ENCODE results near the gene SMC5. TPM values are rescaled to one million over a fixed set of nuclear protein-coding genes. Genes with fewer than 3 reads are reported as not detected.

Gene SMC5
- total and polyA plus RNA-seq, 2 of the 13 experiments (the other 11 are each of a cell fraction or from before 2014, with no cell fraction given) = 7.2 to 26.7 TPM

GRCh38 chr9:70257991-70258691 is 637 bp upstream of the SMC5 start (continued):
- TF ChIP-seq RERE (CRISPR knock-in tag; IDR thresholded peaks at IDR 0.05; ENCODE audit: low read depth) = no peak
- TF ChIP-seq ZNF615 (CRISPR knock-in tag; IDR thresholded peaks at IDR 0.05; ENCODE audit: borderline replicate concordance) = peak; percentile 83; the same call in 1 of the 2 replicates
- TF ChIP-seq ZXDC (CRISPR knock-in tag; IDR thresholded peaks at IDR 0.05) = no peak
- no peak for TF ChIP-seq ZMAT3 (CRISPR knock-in tag; conservative IDR thresholded peaks at IDR 0.05)
- TF ChIP-seq ZBTB42 (CRISPR knock-in tag; IDR thresholded peaks at IDR 0.05) = peak; percentile 63; the same call in 1 of the 2 replicates
- no peak for TF ChIP-seq USF2 (IDR thresholded peaks at IDR 0.05; ENCODE audit: low read depth, low read length)
- TF ChIP-seq USF2 (CRISPR knock-in tag; IDR thresholded peaks at IDR 0.05; ENCODE audit: borderline replicate concordance) = no peak
- no peak for TF ChIP-seq ZSCAN22 (CRISPR knock-in tag; IDR thresholded peaks at IDR 0.05)
- TF ChIP-seq ZNF512B (CRISPR knock-in tag; IDR thresholded peaks at IDR 0.05; ENCODE audit: borderline replicate concordance) = peak; percentile 16; the same call in 1 of the 2 replicates
- TF ChIP-seq CERS6 (CRISPR knock-in tag; IDR thresholded peaks at IDR 0.05) = peak; percentile 41; the same call in 1 of the 2 replicates
- TF ChIP-seq PITX1 (CRISPR knock-in tag; IDR thresholded peaks at IDR 0.05) = peak; percentile 14; the same call in 1 of the 2 replicates
- TF ChIP-seq ZNF772 (CRISPR knock-in tag; IDR thresholded peaks at IDR 0.05) = 0 out of 2 replicates have a peak, but pooled peaks have one; percentile 30
- peak; percentile 62; the same call in 1 of the 2 replicates for TF ChIP-seq NFKB2 (CRISPR knock-in tag; IDR thresholded peaks at IDR 0.05; ENCODE audit: borderline replicate concordance)

All from HepG2 (cell line).